Right atrium auricular region (tissue), 2 donors: ENCODE data around the gene CRYGB. TPM values are rescaled to one million over a fixed set of nuclear protein-coding genes. Genes with fewer than 3 reads are reported as not detected.

Experiments
- DNase-seq: peaks from one replicate; pipeline ENCODE4 v3.0.0-alpha.2; 2019; ENCODE audit warnings: low spot score
- H3K27ac ChIP-seq, 2 donors: fragments of 200-600 bp; sonication (generic); 1 replicate in 1 of 2; 2 replicates in 1 of 2; pipeline ENCODE4 v1.5.1; 2016 to 2019
- H3K27me3 ChIP-seq, 2 donors: fragments of 200-600 bp; sonication (generic); one replicate each; pipeline versions ENCODE4 v1.5.1 to v1.6.0; 2017 to 2019
- H3K36me3 ChIP-seq: fragments of 200-600 bp; sonication (generic); one replicate; pipeline ENCODE4 v1.5.1; 2016
- H3K4me1 ChIP-seq, 2 donors: fragments of 200-600 bp; sonication (generic); one replicate each; pipeline versions ENCODE4 v1.5.1 to v1.6.0; 2017 to 2019
- H3K4me3 ChIP-seq, 2 donors: fragments of 200-600 bp; sonication (generic); 1 replicate in 1 of 2; 2 replicates in 1 of 2; pipeline ENCODE4 v1.5.1; 2017 to 2019; ENCODE audit warnings: mild to moderate bottlenecking in 1 of 2, moderate library complexity in 1 of 2
- H3K9me3 ChIP-seq, 2 donors: fragments of 200-600 bp; sonication (generic); one replicate each; pipeline ENCODE4 v1.5.1; 2019
- total RNA-seq, 2 donors: library from RNA; depleted of rRNA; stranded (reverse); fragments of >200 nt; gene quantifications; one replicate each; pipeline ENCODE4 v1.1.0, GENCODE V29; 2016
- TF ChIP-seq, protein P1 (sequence below), 2 donors: fragments of 200-600 bp; sonication (generic); IDR thresholded peaks; one replicate each; pipeline ENCODE4 v1.5.1; 2019; ENCODE audit warnings: antibody characterized with exemption in 2 of 2

The CRYGB gene
- total RNA-seq, 2 donors from 2014 or later, result not detected

DNA sequence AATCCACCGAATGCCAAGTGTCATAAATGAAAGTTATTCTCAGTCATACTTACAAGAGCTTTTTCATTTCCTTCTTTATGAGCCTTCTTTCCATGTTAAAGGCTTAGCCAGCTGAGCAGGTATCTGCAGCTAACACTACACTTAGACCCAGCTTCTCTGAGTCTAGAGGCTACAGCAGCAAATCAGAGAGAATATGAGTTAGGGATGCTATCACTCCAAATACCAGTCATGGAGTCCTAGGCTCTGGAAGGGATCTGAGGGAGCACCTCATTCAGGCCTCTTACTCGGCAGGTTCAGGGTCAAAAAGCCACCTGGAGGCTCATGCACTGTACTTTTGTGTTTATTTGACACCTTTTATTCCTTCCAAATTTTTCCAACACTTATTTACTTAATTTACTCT is 40.9 kb upstream of the CRYGB start:
- Histone ChIP-seq H3K4me3 (no peak overlapping the region), H3K27ac (no peak overlapping the region), H3K27me3 (no peaks in the 10 kb centered on the region), H3K9me3 (no peaks in the 10 kb centered on the region), H3K4me1 (no peaks in the 10 kb centered on the region), H3K36me3 (no peaks in the 10 kb centered on the region)
- TF ChIP-seq, protein P1, sequence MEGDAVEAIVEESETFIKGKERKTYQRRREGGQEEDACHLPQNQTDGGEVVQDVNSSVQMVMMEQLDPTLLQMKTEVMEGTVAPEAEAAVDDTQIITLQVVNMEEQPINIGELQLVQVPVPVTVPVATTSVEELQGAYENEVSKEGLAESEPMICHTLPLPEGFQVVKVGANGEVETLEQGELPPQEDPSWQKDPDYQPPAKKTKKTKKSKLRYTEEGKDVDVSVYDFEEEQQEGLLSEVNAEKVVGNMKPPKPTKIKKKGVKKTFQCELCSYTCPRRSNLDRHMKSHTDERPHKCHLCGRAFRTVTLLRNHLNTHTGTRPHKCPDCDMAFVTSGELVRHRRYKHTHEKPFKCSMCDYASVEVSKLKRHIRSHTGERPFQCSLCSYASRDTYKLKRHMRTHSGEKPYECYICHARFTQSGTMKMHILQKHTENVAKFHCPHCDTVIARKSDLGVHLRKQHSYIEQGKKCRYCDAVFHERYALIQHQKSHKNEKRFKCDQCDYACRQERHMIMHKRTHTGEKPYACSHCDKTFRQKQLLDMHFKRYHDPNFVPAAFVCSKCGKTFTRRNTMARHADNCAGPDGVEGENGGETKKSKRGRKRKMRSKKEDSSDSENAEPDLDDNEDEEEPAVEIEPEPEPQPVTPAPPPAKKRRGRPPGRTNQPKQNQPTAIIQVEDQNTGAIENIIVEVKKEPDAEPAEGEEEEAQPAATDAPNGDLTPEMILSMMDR (IDR thresholded peaks at IDR 0.05), result no peak
- no peak for DNase-seq

- no peaks in the 10 kb centered on the region for H3K9me3 ChIP-seq
- H3K27me3 ChIP-seq, result no peaks in the 10 kb centered on the region
- TF ChIP-seq, protein P1 (IDR thresholded peaks at IDR 0.05), result no peak
- no peaks in the 10 kb centered on the region for H3K4me1 ChIP-seq
- no peaks in the 10 kb centered on the region for H3K36me3 ChIP-seq
- no peak overlapping the region for H3K27ac ChIP-seq
- H3K4me3 ChIP-seq, result no peak overlapping the region
- DNase-seq, result no peak
Measured at GRCh38 chr2:208186465-208186864, 40.5 kb upstream of the CRYGB start.

GRCh38 chr2:208183972-208184705 is 38.2 kb upstream of the CRYGB start:
- no peaks in the 10 kb centered on the region for H3K36me3 ChIP-seq
- no peak overlapping the region for H3K4me3 ChIP-seq
- H3K27me3 ChIP-seq, result no peaks in the 10 kb centered on the region
- H3K9me3 ChIP-seq, result no peaks in the 10 kb centered on the region
- TF ChIP-seq, protein P1 (IDR thresholded peaks at IDR 0.05), result no peak
- DNase-seq, result no peak
- H3K27ac ChIP-seq, result no peak overlapping the region
- no peaks in the 10 kb centered on the region for H3K4me1 ChIP-seq

DNA sequence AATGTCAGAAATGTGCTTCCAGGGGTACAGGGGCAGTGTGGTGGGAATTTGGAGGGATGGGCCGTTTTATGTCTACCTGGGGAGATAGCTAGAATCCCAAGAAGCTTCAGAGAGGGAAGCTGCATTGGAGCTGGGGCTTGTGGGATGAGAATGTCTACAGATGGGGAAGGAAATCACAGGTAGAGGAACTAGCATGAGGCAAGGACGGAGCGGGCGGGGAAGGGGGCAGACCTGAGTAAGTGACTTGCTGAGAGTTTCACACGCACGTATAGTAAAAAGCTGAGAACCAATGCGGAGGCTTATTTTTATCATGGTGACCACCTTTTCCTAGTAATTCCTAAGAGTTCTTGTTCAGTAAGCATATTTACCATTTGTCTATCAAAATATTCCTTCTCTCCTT is 37.6 kb upstream of the CRYGB start:
- Histone ChIP-seq H3K36me3 (no peaks in the 10 kb centered on the region), H3K27ac (no peak overlapping the region), H3K9me3 (no peaks in the 10 kb centered on the region), H3K4me3 (no peak overlapping the region), H3K27me3 (no peaks in the 10 kb centered on the region), H3K4me1 (no peaks in the 10 kb centered on the region)
- DNase-seq, result no peak
- TF ChIP-seq, protein P1 (IDR thresholded peaks at IDR 0.05), result no peak

- Histone ChIP-seq H3K9me3 (no peaks in the 10 kb centered on the region), H3K27ac (no peak overlapping the region), H3K27me3 (no peaks in the 10 kb centered on the region), H3K36me3 (no peaks in the 10 kb centered on the region), H3K4me3 (no peak overlapping the region), H3K4me1 (no peaks in the 10 kb centered on the region)
- DNase-seq, result no peak
- TF ChIP-seq, protein P1 (IDR thresholded peaks at IDR 0.05), result no peak
Measured at GRCh38 chr2:208182835-208183234, 36.9 kb upstream of the CRYGB start.
